Measurements from ENCODE around the gene GYG1.

DNA sequence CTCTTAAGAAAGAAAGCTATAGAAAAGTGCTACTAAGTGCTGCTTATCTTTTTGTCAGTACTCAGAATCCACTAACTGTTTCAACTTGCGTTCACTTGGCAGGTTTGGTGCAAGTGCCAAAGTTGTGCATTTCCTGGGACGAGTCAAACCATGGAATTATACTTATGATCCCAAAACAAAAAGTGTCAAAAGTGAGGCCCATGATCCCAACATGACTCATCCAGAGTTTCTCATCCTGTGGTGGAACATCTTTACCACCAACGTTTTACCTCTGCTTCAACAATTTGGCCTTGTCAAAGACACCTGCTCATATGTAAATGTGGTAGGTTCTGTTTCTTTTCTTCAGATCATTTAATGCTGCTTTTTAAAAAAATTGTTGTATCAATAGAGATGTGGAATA lies 32.6 kb downstream of the GYG1 start:
- TF ChIP-seq EZH2phosphoT487 (IDR thresholded peaks at IDR 0.05; ENCODE audit: low read length): no peak
- no peak for TF ChIP-seq CTCF (IDR thresholded peaks at IDR 0.05; ENCODE audit: low read length)
- TF ChIP-seq EZH2 (optimal IDR thresholded peaks at IDR 0.05; ENCODE audit: low read depth, low read length): no peak
